Kidney epithelial cell (primary cell): ENCODE results near the gene VGF. TPM values are rescaled to one million over a fixed set of nuclear protein-coding genes. Genes with fewer than 3 reads are reported as not detected.
"Not testable (repeated sequence)": the region's sequence is repeated elsewhere in the genome, so short reads cannot be mapped to it uniquely, and the experiment has no call there.

Source experiments
- DNase-seq: peaks from one replicate; pipeline ENCODE4 v3.0.0-alpha.2; 2010; ENCODE audit warnings: low read depth
- H3K27me3 ChIP-seq: 2 replicates; pipeline ENCODE4 v1.6.0; 2011; ENCODE audit warnings: low read length; ENCODE audit not compliant: control insufficient read depth, insufficient read depth
- H3K36me3 ChIP-seq: 2 replicates; pipeline ENCODE4 v1.5.1; 2011; ENCODE audit warnings: low read length; ENCODE audit not compliant: control insufficient read depth, insufficient read depth
- H3K4me3 ChIP-seq: 2 replicates; pipeline ENCODE4 v1.5.1; 2011; ENCODE audit warnings: low read depth, mild to moderate bottlenecking, control low read depth, low read length
- total RNA-seq: library from RNA; depleted of rRNA; stranded (reverse); fragments of >200 nt; gene quantifications from 2 replicates; pipeline ENCODE4 v1.2.3, GENCODE V29; 2015
- TF ChIP-seq, protein P1 (sequence below): IDR thresholded peaks from 2 replicates; pipeline ENCODE4 v1.5.1; 2011; ENCODE audit warnings: mild to moderate bottlenecking, moderate library complexity, low read length, control low read depth, inconsistent platforms; ENCODE audit not compliant: insufficient read depth, poor library complexity, severe bottlenecking

The VGF gene
- total RNA-seq, 1 donor from 2014 or later = 17.8 TPM

DNA sequence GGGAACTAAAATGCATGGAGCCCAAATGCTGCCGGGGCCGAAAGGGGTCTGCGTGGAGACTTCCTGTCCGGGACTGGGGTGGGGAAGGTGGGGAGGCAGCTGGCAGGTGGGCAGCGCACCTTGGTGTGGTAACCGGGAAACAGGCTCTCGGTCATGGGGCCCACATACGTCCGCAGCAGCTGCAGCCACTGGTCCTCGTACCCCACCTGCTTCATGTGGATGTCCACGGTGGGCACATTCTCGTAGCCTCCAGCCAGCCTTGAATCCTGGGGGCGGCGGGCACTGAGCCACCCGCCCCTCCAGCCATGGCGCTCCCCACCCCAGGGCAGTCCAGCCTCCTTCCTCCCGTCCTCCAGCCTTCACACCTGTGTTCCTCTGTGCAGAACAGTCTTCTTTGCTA is 42.1 kb upstream of the VGF start:
- H3K27me3 ChIP-seq = peaks cover 12% of the 10 kb centered on the region
- TF ChIP-seq, protein P1, sequence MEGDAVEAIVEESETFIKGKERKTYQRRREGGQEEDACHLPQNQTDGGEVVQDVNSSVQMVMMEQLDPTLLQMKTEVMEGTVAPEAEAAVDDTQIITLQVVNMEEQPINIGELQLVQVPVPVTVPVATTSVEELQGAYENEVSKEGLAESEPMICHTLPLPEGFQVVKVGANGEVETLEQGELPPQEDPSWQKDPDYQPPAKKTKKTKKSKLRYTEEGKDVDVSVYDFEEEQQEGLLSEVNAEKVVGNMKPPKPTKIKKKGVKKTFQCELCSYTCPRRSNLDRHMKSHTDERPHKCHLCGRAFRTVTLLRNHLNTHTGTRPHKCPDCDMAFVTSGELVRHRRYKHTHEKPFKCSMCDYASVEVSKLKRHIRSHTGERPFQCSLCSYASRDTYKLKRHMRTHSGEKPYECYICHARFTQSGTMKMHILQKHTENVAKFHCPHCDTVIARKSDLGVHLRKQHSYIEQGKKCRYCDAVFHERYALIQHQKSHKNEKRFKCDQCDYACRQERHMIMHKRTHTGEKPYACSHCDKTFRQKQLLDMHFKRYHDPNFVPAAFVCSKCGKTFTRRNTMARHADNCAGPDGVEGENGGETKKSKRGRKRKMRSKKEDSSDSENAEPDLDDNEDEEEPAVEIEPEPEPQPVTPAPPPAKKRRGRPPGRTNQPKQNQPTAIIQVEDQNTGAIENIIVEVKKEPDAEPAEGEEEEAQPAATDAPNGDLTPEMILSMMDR = no peak
- no peak for DNase-seq
- H3K36me3 ChIP-seq = no peaks in the 10 kb centered on the region
- no peak overlapping the region for H3K4me3 ChIP-seq

DNA sequence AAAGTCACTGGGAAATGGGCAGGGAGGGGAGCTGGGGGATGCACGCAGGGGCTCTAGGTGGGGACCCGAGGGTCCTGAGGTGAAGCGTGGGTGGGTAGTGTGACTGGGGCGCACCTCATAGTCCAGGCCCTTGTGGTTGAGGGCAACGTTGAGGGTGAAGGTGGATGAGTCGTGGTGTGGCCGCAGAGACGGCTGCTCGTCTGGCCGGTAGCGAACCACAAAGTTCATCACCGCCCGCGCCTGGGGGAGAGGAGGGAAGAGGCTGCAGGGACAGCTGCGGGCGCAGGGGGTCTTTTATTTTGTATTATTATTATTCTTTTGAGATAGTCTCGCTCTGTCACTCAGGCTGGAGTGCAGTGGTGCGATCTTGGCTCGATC is 41.3 kb upstream of the VGF start:
- no peak for DNase-seq
- TF ChIP-seq, protein P1 = no peak
- Histone ChIP-seq H3K4me3 (no peak overlapping the region), H3K27me3 (peaks cover 20% of the 10 kb centered on the region), H3K36me3 (no peaks in the 10 kb centered on the region)

DNA sequence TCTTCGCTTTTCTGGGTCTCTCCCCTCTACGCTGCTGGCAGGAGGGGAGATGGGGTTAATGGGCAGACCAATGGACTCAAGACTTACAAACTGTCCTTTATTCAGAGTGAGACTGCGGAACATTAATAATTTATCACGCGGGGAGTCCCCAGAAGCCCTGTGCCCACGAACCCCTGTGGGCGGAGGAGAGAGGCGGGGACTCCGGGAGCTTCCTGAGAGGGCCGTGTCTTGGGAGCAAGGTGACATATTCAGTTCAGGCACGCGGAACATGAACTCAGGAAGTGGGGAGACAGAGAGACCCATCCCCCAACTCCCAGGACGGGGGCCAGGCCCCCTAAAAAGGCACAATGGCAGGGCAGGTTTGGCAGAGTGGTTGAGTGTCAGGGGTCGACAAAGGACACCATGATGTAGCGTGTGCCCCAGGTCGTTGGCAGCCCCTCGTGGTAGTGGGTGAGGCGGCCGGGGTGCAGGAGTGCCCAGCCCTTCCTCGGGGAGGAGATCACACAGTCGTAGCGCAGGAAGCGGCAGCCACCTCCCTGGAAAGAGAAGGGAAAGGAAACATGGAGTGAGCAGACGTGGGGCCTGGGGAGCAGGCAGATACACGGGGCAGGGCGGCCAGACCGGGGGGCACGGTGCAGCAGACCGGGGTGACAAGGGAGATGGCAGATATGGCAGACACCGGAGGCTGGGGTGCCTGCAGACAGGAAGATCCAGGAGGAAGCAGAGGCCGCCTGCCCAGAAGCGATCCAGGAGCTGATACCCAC is 40.7 kb upstream of the VGF start:
- H3K4me3 ChIP-seq = no peak overlapping the region
- no peaks in the 10 kb centered on the region for H3K36me3 ChIP-seq
- DNase-seq = no peak
- peaks cover 24% of the 10 kb centered on the region for H3K27me3 ChIP-seq
- TF ChIP-seq, protein P1 = no peak

DNA sequence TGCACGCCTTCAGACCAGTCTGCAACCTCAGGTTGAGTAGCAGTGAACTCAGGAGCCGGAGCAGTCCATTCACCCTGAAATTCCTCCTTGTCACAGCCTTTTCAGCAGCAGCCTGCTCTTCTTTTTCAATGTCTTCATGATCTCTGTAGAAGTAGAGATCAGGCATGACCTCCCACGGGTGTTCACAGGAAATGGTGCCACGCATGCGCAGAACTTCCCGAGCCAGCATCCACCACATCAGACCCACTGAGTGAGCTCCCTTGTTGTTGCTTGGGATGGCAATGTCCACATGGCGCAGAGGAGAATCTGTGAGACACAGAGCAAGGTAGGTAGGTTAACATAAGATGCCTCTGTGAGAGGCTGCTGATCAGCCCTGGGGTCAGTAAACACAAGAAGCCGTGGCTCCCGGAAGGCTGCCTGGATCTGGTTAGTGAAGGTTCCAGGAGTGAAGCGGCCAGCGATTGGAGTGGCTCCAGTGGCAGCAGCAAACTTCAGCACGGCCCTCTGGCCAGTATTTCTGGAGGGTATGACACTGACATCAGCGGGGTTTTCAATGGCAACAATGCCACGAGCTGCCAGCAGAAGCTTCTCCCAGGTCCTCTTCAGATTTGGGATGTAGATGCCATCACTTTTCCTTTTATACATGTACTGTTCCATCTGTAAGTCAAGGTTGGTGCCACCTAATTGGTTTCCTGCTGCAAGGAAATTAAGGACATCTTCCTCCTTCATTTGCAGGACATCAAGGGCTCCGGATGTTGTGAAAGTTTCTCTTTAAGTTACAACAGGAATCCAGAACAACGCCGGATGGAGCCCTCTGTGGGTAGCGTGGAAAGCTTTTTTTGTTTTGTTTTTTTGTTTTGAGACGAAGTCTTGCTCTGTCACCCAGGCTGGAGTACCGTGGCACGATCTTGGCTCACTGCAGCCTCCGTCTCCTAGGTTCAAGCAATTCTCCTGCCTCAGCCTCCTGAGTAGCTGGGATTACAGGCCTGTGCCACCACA is 38.7 kb upstream of the VGF start:
- DNase-seq, H3K36me3 ChIP-seq, H3K4me3 ChIP-seq: not testable (repeated sequence)
- H3K27me3 ChIP-seq = peaks cover 35% of the 10 kb centered on the region

DNA sequence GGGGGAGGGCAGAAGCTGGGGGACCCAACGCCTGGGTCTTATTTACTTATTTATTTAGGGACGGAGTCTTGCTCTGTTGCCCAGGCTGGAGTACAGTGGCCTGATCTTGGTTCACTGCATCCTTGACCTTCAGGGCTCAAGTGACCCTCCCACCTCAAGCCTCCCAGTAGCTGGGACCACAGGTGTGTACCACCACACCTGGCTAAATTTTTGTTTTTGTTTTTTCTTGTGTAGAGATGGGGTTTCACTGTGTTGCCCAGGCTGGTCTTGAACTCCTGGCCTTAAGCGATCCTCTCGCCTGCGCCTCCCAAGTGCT is 37.2 kb upstream of the VGF start:
- Histone ChIP-seq H3K4me3 (no peak overlapping the region), H3K27me3 (peaks cover 40% of the 10 kb centered on the region), H3K36me3 (no peaks in the 10 kb centered on the region)
- TF ChIP-seq, protein P1 = no peak
- DNase-seq = no peak
